GM21529 (cell line): Measurements from ENCODE around the gene ADCYAP1.

ENCODE experiments used
- ATAC-seq: cut with Tn5 transposase; IDR thresholded peaks from one replicate; pipeline ENCODE4 v1.9.1; 2021; ENCODE audit not compliant: unreplicated experiment

The ADCYAP1 gene

GRCh38 chr18:908758-909724 lies 4.4 kb downstream of the ADCYAP1 start:
- no peak for ATAC-seq

GRCh38 chr18:910247-910646 lies 5.6 kb downstream of the ADCYAP1 start:
- ATAC-seq, result no peak

- ATAC-seq, result no peak
Observed at GRCh38 chr18:911025-911424, 6.4 kb downstream of the ADCYAP1 start.

GRCh38 chr18:911486-911885 lies 6.8 kb downstream of the ADCYAP1 start:
- no peak for ATAC-seq

GRCh38 chr18:916562-916961 lies 11.9 kb downstream of the ADCYAP1 start:
- no peak for ATAC-seq

- ATAC-seq, result no peak
Observed at GRCh38 chr18:919078-919477, 14.4 kb downstream of the ADCYAP1 start.

GRCh38 chr18:923144-923866 lies 18.6 kb downstream of the ADCYAP1 start:
- no peak for ATAC-seq

- no peak for ATAC-seq
Observed at GRCh38 chr18:924987-925386, 20.3 kb downstream of the ADCYAP1 start.

GRCh38 chr18:926946-927345 lies 22.3 kb downstream of the ADCYAP1 start:
- ATAC-seq, result no peak

GRCh38 chr18:933082-933481 lies 28.4 kb downstream of the ADCYAP1 start:
- ATAC-seq, result no peak

- ATAC-seq, result no peak
Observed at GRCh38 chr18:934518-935133, 30.0 kb downstream of the ADCYAP1 start.

- ATAC-seq, result no peak
Observed at GRCh38 chr18:936941-937340, 32.3 kb downstream of the ADCYAP1 start.

- no peak for ATAC-seq
Observed at GRCh38 chr18:939166-939565, 34.5 kb downstream of the ADCYAP1 start.

GRCh38 chr18:939958-940357 lies 35.3 kb downstream of the ADCYAP1 start:
- no peak for ATAC-seq

GRCh38 chr18:941331-941730 lies 36.7 kb downstream of the ADCYAP1 start:
- no peak for ATAC-seq

GRCh38 chr18:944440-944839 lies 39.8 kb downstream of the ADCYAP1 start:
- no peak for ATAC-seq

- ATAC-seq, result no peak
Observed at GRCh38 chr18:949724-950631, 45.3 kb downstream of the ADCYAP1 start.

- ATAC-seq, result no peak
Observed at GRCh38 chr18:950882-951495, 46.3 kb downstream of the ADCYAP1 start.

GRCh38 chr18:955384-956066 lies 50.9 kb downstream of the ADCYAP1 start:
- ATAC-seq, result no peak

- no peak for ATAC-seq
Observed at GRCh38 chr18:957829-958228, 53.2 kb downstream of the ADCYAP1 start.
